Subcutaneous adipose tissue (tissue), 4 donors: ENCODE results near the gene FTO. TPM values are rescaled to one million over a fixed set of nuclear protein-coding genes. Genes with fewer than 3 reads are reported as not detected.

Experiments
- CTCF ChIP-seq: fragments of 450-650 bp; IDR thresholded peaks from one replicate; pipeline ENCODE4 v1.5.1; 2016; ENCODE audit warnings: low read depth, mild to moderate bottlenecking, control low read depth, antibody characterized with exemption, moderate library complexity
- total RNA-seq, 4 donors: library from RNA; depleted of rRNA; stranded (reverse); fragments of >200 nt; gene quantifications; one replicate each; pipeline ENCODE4 v1.1.0, GENCODE V29; 2016

Gene FTO
- total RNA-seq, 4 donors from 2014 or later = 74.3 to 102 (median 90.9) TPM

- TF ChIP-seq CTCF = no peak
Observed at GRCh38 chr16:53893731-53894435, 189.9 kb downstream of the FTO start.

- TF ChIP-seq CTCF = no peak
Observed at GRCh38 chr16:53894686-53895085, 190.7 kb downstream of the FTO start.

DNA sequence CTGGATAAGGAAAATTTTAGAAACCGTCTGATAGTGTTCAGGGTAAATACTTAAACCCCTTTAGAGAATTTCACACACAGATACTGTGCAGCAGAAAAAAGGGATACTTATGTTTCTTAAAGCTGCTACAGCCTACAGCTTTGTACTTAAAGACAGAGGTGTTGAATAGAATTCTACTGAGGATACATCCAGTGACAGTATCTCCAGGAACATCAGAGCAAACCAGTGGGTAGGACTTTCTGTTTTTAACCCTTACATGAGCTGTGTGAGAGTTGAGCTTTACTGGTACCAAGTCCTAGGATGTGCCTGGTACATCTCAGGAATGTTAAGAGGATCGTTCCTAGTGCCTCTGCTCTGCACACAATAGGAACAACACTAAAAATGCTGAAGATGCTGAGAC is 191.5 kb downstream of the FTO start:
- no peak for TF ChIP-seq CTCF

DNA sequence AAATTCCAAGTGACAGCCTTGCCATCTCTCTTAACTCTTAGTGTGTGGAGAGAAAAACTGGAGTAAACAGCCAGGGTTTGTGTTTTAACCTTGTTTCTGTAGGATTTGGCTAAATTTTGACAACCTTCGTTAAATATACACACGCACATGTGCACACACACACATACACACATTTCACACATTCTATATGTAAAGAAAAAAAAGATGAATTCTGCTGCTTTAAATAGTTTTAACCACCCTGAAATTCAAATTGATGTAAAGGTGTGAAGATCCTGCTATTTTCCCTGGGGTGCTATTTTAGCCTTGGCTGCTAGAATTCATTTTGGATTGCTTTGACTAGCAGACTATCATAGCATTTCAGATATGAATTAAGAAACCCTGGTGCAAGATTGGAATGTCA is 191.9 kb downstream of the FTO start:
- TF ChIP-seq CTCF = no peak

GRCh38 chr16:53896722-53897121 is 192.8 kb downstream of the FTO start:
- TF ChIP-seq CTCF = no peak

DNA sequence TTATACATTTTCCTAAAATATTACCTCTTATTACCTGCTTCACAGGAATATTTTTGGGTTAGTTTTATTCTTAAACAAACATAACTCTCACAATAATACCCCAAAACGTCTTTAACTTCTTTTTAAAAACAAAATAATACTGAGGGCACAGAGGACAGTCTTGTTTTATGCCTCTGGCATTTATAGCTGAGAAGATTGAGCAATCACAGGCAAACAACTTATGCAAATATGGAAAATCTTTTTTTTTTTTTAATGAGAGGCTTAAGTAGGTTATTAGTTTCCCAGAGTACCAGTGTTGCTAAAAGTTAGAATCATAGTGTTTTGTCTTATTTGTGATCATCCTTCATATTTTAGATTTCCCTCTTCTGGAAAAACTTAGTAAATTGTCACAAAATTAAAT is 195.0 kb downstream of the FTO start:
- no peak for TF ChIP-seq CTCF

GRCh38 chr16:53899431-53899830 is 195.5 kb downstream of the FTO start:
- no peak for TF ChIP-seq CTCF
